ENCODE results near the gene SWT1.
"Not testable (repeated sequence)": the region's sequence is repeated elsewhere in the genome, so short reads cannot be mapped to it uniquely, and the experiment has no call there.

SWT1 gene

GRCh38 chr1:185321653-185322221 is 164.8 kb downstream of the SWT1 start:
- DNase-seq: not testable (repeated sequence)

- DNase-seq: no peak
These were observed 165.7 kb downstream of the SWT1 start for GRCh38 chr1:185322636-185323035.

- no peak for DNase-seq
These were observed 167.2 kb downstream of the SWT1 start for GRCh38 chr1:185324118-185324517.

GRCh38 chr1:185325413-185325812 is 168.4 kb downstream of the SWT1 start:
- no peak for DNase-seq

GRCh38 chr1:185328255-185328654 is 171.3 kb downstream of the SWT1 start:
- DNase-seq: no peak

GRCh38 chr1:185334182-185334581 is 177.2 kb downstream of the SWT1 start:
- DNase-seq: no peak

GRCh38 chr1:185337246-185337645 is 180.3 kb downstream of the SWT1 start:
- no peak for DNase-seq

- no peak for DNase-seq
These were observed 182.0 kb downstream of the SWT1 start for GRCh38 chr1:185338719-185339622.

GRCh38 chr1:185341196-185341781 is 184.3 kb downstream of the SWT1 start:
- no peak for DNase-seq
